IPS-20b (cell line): ENCODE results near the gene CD300A.

Experiments
- H3K27ac ChIP-seq: one replicate; pipeline ENCODE4 v1.5.1; 2013; ENCODE audit warnings: low read length
- H3K27me3 ChIP-seq: 2 replicates; pipeline ENCODE4 v1.6.1; 2013; ENCODE audit warnings: mild to moderate bottlenecking, low read length, inconsistent platforms; ENCODE audit not compliant: insufficient read depth
- H3K36me3 ChIP-seq: 2 replicates; pipeline ENCODE4 v1.6.1; 2013; ENCODE audit warnings: low read depth, mild to moderate bottlenecking, inconsistent platforms, low read length, moderate library complexity; ENCODE audit not compliant: insufficient read depth
- H3K4me1 ChIP-seq: 2 replicates; pipeline ENCODE4 v1.6.1; 2013; ENCODE audit warnings: mild to moderate bottlenecking, control low read depth, inconsistent platforms, low read length, moderate library complexity; ENCODE audit not compliant: insufficient read depth
- H3K4me3 ChIP-seq: 2 replicates; pipeline ENCODE4 v1.5.1; 2013; ENCODE audit warnings: mild to moderate bottlenecking, low read length, inconsistent platforms
- H3K9ac ChIP-seq: 2 replicates; pipeline ENCODE4 v1.6.1; 2013; ENCODE audit warnings: low read depth, mild to moderate bottlenecking, inconsistent platforms, low read length, moderate library complexity
- H3K9me3 ChIP-seq: 2 replicates; pipeline ENCODE4 v1.6.1; 2013; ENCODE audit warnings: mild to moderate bottlenecking, low read depth, low read length, inconsistent platforms; ENCODE audit not compliant: insufficient read depth

CD300A gene

GRCh38 chr17:74466111-74466827 lies at the start of gene CD300A:
Gene CD300A (plus strand): TSS chr17:74466634. CDS start chr17:74466704, 70 bp downstream.
- Histone ChIP-seq H3K27ac (no peak within 1 kb of the TSS), H3K9me3 (no peaks in the 10 kb centered on the region), H3K4me3 (peak within 1 kb of the TSS; percentile 38; the same call in 1 of the 2 replicates)

DNA sequence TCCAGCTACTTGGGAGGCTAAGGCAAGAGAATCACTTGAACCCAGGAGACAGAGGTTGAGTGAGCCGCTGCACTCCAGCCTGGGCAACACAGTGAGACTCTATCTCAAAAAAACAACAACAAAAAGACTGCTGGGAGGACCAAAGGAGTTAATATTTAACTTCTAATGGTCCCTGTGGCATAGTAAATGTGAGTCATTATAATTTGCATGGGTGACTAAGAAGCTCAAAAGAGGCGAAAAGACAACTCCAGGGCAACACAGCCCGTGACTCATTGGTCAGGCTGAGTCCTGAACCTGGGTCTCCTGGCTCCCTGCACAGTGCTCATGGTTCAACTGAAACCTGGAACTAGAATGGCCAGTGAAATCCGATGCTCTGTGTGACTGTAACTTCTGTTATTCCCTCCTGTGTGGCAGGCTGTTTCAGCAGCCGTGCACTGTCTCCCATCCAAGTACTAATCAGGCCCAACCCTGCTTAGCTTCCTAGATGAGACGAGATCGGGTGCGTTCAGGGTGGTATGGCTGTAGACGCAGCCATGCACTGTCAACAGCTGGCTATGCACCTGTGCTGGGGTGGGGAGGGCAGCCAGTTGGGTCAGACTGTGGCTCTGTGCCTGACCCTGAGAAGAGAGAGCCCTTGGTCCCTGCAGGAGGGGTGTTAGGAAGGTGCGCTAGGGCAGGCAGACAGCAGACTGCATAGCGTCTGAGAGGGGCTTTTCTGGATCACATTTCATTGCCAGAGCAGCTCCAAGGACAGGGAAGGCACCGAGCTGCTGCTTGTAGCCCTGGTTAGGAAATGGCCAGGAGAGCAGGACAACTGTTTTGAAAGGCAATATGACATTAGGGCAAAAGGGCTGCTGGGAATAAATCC lies 49.0 kb upstream of the CD300A start:
- H3K27ac ChIP-seq = no peak overlapping the region
- no peaks in the 10 kb centered on the region for H3K27me3 ChIP-seq
- H3K9ac ChIP-seq = no peak overlapping the region

More at GRCh38 chr17:74466111-74466827, at the start of gene CD300A:
- Histone ChIP-seq H3K27me3 (peaks cover 23% of the 10 kb centered on the region), H3K9ac (no peak within 1 kb of the TSS), H3K36me3 (no peaks in the 10 kb centered on the region), H3K4me1 (peaks cover 4% of the 10 kb centered on the region; the same call in 1 of the 2 replicates)

GRCh38 chr17:74419928-74420411 lies 46.5 kb upstream of the CD300A start:
- Histone ChIP-seq H3K27ac (no peak overlapping the region), H3K4me1 (no peaks in the 10 kb centered on the region)

More for the DNA sequence above, 49.0 kb upstream of the CD300A start:
- Histone ChIP-seq H3K9me3 (no peaks in the 10 kb centered on the region), H3K36me3 (no peaks in the 10 kb centered on the region), H3K4me1 (no peaks in the 10 kb centered on the region), H3K4me3 (no peak overlapping the region)

GRCh38 chr17:74424117-74424516 lies 42.3 kb upstream of the CD300A start:
- Histone ChIP-seq H3K27me3 (peaks cover 10% of the 10 kb centered on the region), H3K27ac (no peak overlapping the region), H3K4me1 (peaks cover 14% of the 10 kb centered on the region; the same call in 1 of the 2 replicates)

More at GRCh38 chr17:74419928-74420411, 46.5 kb upstream of the CD300A start:
- Histone ChIP-seq H3K9me3 (no peaks in the 10 kb centered on the region), H3K9ac (no peak overlapping the region), H3K27me3 (no peaks in the 10 kb centered on the region), H3K36me3 (no peaks in the 10 kb centered on the region), H3K4me3 (no peak overlapping the region)

GRCh38 chr17:74424657-74425056 lies 41.8 kb upstream of the CD300A start:
- Histone ChIP-seq H3K36me3 (no peaks in the 10 kb centered on the region), H3K9ac (no peak overlapping the region), H3K27ac (no peak overlapping the region), H3K27me3 (peaks cover 15% of the 10 kb centered on the region), H3K4me3 (no peak overlapping the region), H3K9me3 (no peaks in the 10 kb centered on the region), H3K4me1 (peaks cover 14% of the 10 kb centered on the region; the same call in 1 of the 2 replicates)

More at GRCh38 chr17:74424117-74424516, 42.3 kb upstream of the CD300A start:
- H3K4me3 ChIP-seq = no peak overlapping the region
- no peaks in the 10 kb centered on the region for H3K9me3 ChIP-seq
- no peaks in the 10 kb centered on the region for H3K36me3 ChIP-seq
- no peak overlapping the region for H3K9ac ChIP-seq

GRCh38 chr17:74426551-74427047 lies 39.8 kb upstream of the CD300A start:
- Histone ChIP-seq H3K9me3 (no peaks in the 10 kb centered on the region), H3K4me1 (peaks cover 18% of the 10 kb centered on the region; the same call in 1 of the 2 replicates), H3K27me3 (peaks cover 34% of the 10 kb centered on the region), H3K9ac (no peak overlapping the region), H3K4me3 (0 out of 2 replicates have a peak overlapping the region, but pooled peaks have one; percentile 9), H3K36me3 (no peaks in the 10 kb centered on the region), H3K27ac (no peak overlapping the region)

DNA sequence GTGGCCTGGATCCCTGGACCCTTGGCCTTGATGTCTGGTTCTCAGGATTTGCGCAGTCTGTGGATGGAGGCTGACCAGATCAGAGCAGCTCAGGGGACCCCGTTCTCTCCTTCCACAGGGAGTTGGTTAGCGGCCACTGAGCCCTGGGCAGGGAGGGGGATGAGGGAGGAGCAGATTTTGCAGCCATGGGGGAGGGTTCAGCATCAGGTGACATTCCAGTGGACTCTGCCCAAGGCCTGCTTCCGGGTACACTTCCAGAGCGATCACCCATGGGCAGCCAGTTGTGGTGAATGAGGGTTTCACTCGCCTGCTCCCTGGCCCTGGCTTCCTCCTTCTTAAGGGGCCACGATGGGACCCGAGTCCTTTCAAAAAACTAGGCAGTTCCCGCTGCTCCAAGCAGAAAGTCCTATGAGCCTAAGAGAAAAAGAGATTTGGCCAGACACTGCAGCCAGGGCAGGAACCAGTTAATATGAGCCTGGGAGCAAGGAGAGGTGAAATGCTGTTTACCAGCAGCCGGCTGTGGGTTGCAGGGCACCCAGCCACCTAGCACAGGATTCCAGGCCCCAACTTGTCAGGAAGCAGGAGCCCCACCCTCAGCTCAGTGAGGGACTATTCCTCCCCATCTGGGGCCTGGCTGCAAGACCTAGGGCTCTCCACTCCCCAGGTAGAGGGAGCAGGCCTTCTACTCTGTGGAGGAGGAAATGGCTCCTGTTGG lies 39.2 kb upstream of the CD300A start:
- Histone ChIP-seq H3K27ac (no peak overlapping the region), H3K9ac (no peak overlapping the region), H3K27me3 (peaks cover 39% of the 10 kb centered on the region), H3K9me3 (no peaks in the 10 kb centered on the region), H3K4me3 (0 out of 2 replicates have a peak overlapping the region, but pooled peaks have one; percentile 9), H3K36me3 (no peaks in the 10 kb centered on the region), H3K4me1 (peaks cover 18% of the 10 kb centered on the region; the same call in 1 of the 2 replicates)

DNA sequence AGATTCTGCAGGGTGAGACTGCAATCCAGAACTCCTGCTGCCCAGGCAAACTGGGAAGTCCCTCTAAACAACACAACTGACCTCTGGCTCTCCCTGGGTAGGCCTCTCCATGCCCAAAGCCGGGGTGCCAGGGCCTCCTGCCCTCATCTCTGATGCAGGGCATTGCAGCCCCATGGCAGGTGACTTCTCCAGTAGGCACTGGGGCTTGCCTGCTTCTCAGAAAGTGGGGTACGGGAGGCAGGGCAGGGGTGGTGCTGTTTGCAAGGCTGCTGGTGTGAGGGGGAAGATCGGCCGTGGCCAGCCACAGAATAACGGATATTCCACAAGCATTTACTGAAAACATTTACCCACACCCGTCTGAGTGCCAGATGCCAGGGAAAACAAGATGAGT lies 38.7 kb upstream of the CD300A start:
- Histone ChIP-seq H3K4me3 (no peak overlapping the region), H3K9ac (no peak overlapping the region), H3K9me3 (no peaks in the 10 kb centered on the region), H3K27ac (no peak overlapping the region), H3K4me1 (peaks cover 18% of the 10 kb centered on the region; the same call in 1 of the 2 replicates), H3K27me3 (peaks cover 42% of the 10 kb centered on the region), H3K36me3 (no peaks in the 10 kb centered on the region)

- peak overlapping the region; percentile 66; the same call in 1 of the 2 replicates for H3K9ac ChIP-seq
- H3K27me3 ChIP-seq = peaks cover 59% of the 10 kb centered on the region
- peak overlapping the region; percentile 72 for H3K4me3 ChIP-seq
- H3K27ac ChIP-seq = no peak overlapping the region
- H3K36me3 ChIP-seq = no peaks in the 10 kb centered on the region
- H3K4me1 ChIP-seq = peaks cover 26% of the 10 kb centered on the region; the same call in 1 of the 2 replicates
- H3K9me3 ChIP-seq = no peaks in the 10 kb centered on the region
Observed at GRCh38 chr17:74429604-74430384, 36.6 kb upstream of the CD300A start.

DNA sequence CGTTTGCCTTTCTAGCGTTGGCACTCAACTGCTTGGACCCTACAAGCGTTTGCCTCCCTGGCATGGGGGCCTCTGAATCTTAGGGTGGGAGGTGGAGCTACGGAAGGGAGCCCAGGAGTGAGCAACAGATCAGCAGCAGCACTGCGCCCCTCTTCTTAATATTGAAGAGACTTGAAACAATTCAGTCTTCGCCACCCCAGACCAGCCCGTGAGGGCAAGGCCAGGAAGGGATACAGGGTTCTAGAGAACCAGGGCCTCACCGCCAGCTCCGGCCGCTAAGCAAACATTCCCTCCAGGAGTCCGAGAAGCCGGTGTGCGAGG lies 36.1 kb upstream of the CD300A start:
- Histone ChIP-seq H3K27me3 (peaks cover 61% of the 10 kb centered on the region), H3K36me3 (no peaks in the 10 kb centered on the region), H3K4me1 (peaks cover 26% of the 10 kb centered on the region; the same call in 1 of the 2 replicates), H3K27ac (no peak overlapping the region), H3K4me3 (peak overlapping the region; percentile 72), H3K9me3 (no peaks in the 10 kb centered on the region), H3K9ac (peak overlapping the region; percentile 66; the same call in 1 of the 2 replicates)
